Activated gamma-delta T cell treated with anti-CD3 and anti-CD28 coated beads, Interleukin-2, amount 50 U/mL, for 16 hours (primary cell): ENCODE measurements around the gene DPP8.

ENCODE experiments used
- DNase-seq: peaks from one replicate; pipeline ENCODE4 v3.0.0-alpha.2; 2020; ENCODE audit warnings: low read depth

The DPP8 gene

GRCh38 chr15:65423976-65424679 lies 93.4 kb downstream of the DPP8 start:
- DNase-seq = no peak

- no peak for DNase-seq
Observed at GRCh38 chr15:65423150-65423975, 94.1 kb downstream of the DPP8 start.

- no peak for DNase-seq
Observed at GRCh38 chr15:65421360-65422215, 95.9 kb downstream of the DPP8 start.

- no peak for DNase-seq
Observed at GRCh38 chr15:65420975-65421359, 96.5 kb downstream of the DPP8 start.

GRCh38 chr15:65418596-65418995 lies 98.9 kb downstream of the DPP8 start:
- no peak for DNase-seq

- DNase-seq = no peak
Observed at GRCh38 chr15:65416845-65417416, 100.6 kb downstream of the DPP8 start.

GRCh38 chr15:65414841-65415621 lies 102.5 kb downstream of the DPP8 start:
- DNase-seq = no peak

GRCh38 chr15:65413760-65414144 lies 103.7 kb downstream of the DPP8 start:
- DNase-seq = no peak

GRCh38 chr15:65413051-65413759 lies 104.3 kb downstream of the DPP8 start:
- DNase-seq = no peak

- no peak for DNase-seq
Observed at GRCh38 chr15:65412556-65412955, 104.9 kb downstream of the DPP8 start.

GRCh38 chr15:65411465-65412071 lies 105.9 kb downstream of the DPP8 start:
- DNase-seq = no peak

- no peak for DNase-seq
Observed at GRCh38 chr15:65410972-65411371, 106.5 kb downstream of the DPP8 start.

GRCh38 chr15:65410036-65410435 lies 107.5 kb downstream of the DPP8 start:
- DNase-seq = no peak

- DNase-seq = no peak
Observed at GRCh38 chr15:65409036-65409631, 108.4 kb downstream of the DPP8 start.

- DNase-seq = no peak
Observed at GRCh38 chr15:65408324-65409035, 109.0 kb downstream of the DPP8 start.

GRCh38 chr15:65406424-65407000 lies 111.0 kb downstream of the DPP8 start:
- no peak for DNase-seq

GRCh38 chr15:65405791-65406423 lies 111.6 kb downstream of the DPP8 start:
- no peak for DNase-seq

GRCh38 chr15:65404186-65404872 lies 113.2 kb downstream of the DPP8 start:
- DNase-seq = no peak
